H1 (cell line): ENCODE measurements around the gene CDC42EP5. TPM values are rescaled to one million over a fixed set of nuclear protein-coding genes. Genes with fewer than 3 reads are reported as not detected.

Experiments
- CTCF ChIA-PET: fragments of 300-600 bp; sonication (Branson Sonifier 250); formaldehyde crosslinking; loops from one replicate; lab custom pipeline; 2021; ENCODE audit not compliant: partially characterized antibody; lab: Charles Lee
- POLR2A ChIA-PET: fragments of 300-600 bp; sonication (Branson Sonifier 250); formaldehyde crosslinking; loops from one replicate; lab custom pipeline; 2021; ENCODE audit warnings: inconsistent platforms; ENCODE audit not compliant: partially characterized antibody; lab: Charles Lee
- DNase-seq, 2 experiments: peaks; one replicate each; pipeline versions ENCODE4 v3.0.0 to v3.0.0-alpha.2; 2010 to 2022; ENCODE audit warnings: low spot score in 2 of 2, low read depth in 1 of 2, mixed read lengths in 1 of 2
- FAIRE-seq: peaks from 2 replicates; lab custom pipeline; 2011; peaks lifted over from hg19 to GRCh38; lab: Jason Lieb, UNC
- H2AFZ ChIP-seq: 2 replicates; pipeline ENCODE4 v1.8.1; 2012; ENCODE audit warnings: low read length, inconsistent platforms
- H2AK5ac ChIP-seq: 2 replicates; pipeline ENCODE4 v1.6.1; 2013; ENCODE audit warnings: low read depth, low read length
- H2BK120ac ChIP-seq: replicated peaks from 2 replicates; pipeline ENCODE3; 2013; ENCODE audit warnings: low read depth, low read length, inconsistent platforms
- H2BK12ac ChIP-seq: 2 replicates; pipeline ENCODE4 v1.6.1; 2013; ENCODE audit warnings: low read depth, low read length
- H2BK15ac ChIP-seq: 2 replicates; pipeline ENCODE4 v1.6.1; 2013; ENCODE audit warnings: low read length
- H2BK20ac ChIP-seq: 2 replicates; pipeline ENCODE4 v1.6.1; 2013; ENCODE audit warnings: low read length
- H2BK5ac ChIP-seq: 2 replicates; pipeline ENCODE4 v1.6.1; 2013; ENCODE audit warnings: low read depth, low read length
- H3K14ac ChIP-seq: 2 replicates; pipeline ENCODE4 v1.6.1; 2013; ENCODE audit warnings: inconsistent platforms; ENCODE audit not compliant: insufficient read length
- H3K18ac ChIP-seq: 2 replicates; pipeline ENCODE4 v1.6.1; 2013; ENCODE audit warnings: low read length; ENCODE audit errors: extremely low read depth
- H3K23ac ChIP-seq: 2 replicates; pipeline ENCODE4 v1.6.1; 2013; ENCODE audit warnings: inconsistent platforms; ENCODE audit not compliant: insufficient read length
- H3K23me2 ChIP-seq: 2 replicates; pipeline ENCODE4 v1.6.1; 2013; ENCODE audit warnings: low read depth, low read length
- H3K27ac ChIP-seq: 2 replicates; pipeline ENCODE4 v1.6.1; 2011; ENCODE audit warnings: low read depth, low read length, inconsistent platforms
- H3K27me3 ChIP-seq, 4 experiments: replicated peaks in 1 of 4; 1 replicate in 1 of 4; 2 replicates in 3 of 4; pipeline versions ENCODE4 v1.6.1 to v1.8.1; 2011 to 2013; ENCODE audit warnings: low read length in 3 of 4, mild to moderate bottlenecking in 3 of 4, inconsistent platforms in 2 of 4, mixed read lengths in 2 of 4, moderate library complexity in 1 of 4; ENCODE audit not compliant: control insufficient read depth in 3 of 4, insufficient read depth in 3 of 4; ENCODE audit errors: extremely low read depth in 1 of 4
- H3K36me3 ChIP-seq, 4 experiments: 2 replicates each; pipeline versions ENCODE4 v1.6.1 to v1.8.1; 2011 to 2013; ENCODE audit warnings: mild to moderate bottlenecking in 4 of 4, low read length in 3 of 4, moderate library complexity in 2 of 4, control low read depth in 1 of 4, inconsistent platforms in 1 of 4; ENCODE audit not compliant: insufficient read depth in 4 of 4, control insufficient read depth in 2 of 4
- H3K4ac ChIP-seq: replicated peaks from 2 replicates; pipeline ENCODE3; 2013; ENCODE audit warnings: low read length, low read depth, mixed read lengths, inconsistent platforms; ENCODE audit not compliant: insufficient read length
- H3K4me1 ChIP-seq, 4 experiments: replicated peaks in 1 of 4; 1 replicate in 1 of 4; 2 replicates in 3 of 4; pipeline versions ENCODE4 v1.6.1 to v1.8.1; 2011 to 2013; ENCODE audit warnings: low read length in 3 of 4, inconsistent platforms in 2 of 4, mixed read lengths in 1 of 4; ENCODE audit not compliant: insufficient read depth in 4 of 4, control insufficient read depth in 3 of 4
- H3K4me2 ChIP-seq, 2 experiments: 2 replicates each; pipeline versions ENCODE4 v1.6.1 to v1.8.1; 2011 to 2013; ENCODE audit warnings: low read depth in 2 of 2, low read length in 2 of 2, control low read depth in 1 of 2, inconsistent platforms in 1 of 2, mild to moderate bottlenecking in 1 of 2; ENCODE audit not compliant: insufficient read depth in 1 of 2
- H3K4me3 ChIP-seq, 4 experiments: fragments of 200-600, 300-600 bp in 1 of 4; sonication (generic), shearing (Covaris generic), sonication (Bioruptor Twin) in 1 of 4; 2 replicates each; pipeline versions ENCODE4 v1.5.1 to v1.8.1; 2011 to 2016; ENCODE audit warnings: low read length in 4 of 4, low read depth in 3 of 4, control low read depth in 2 of 4, inconsistent platforms in 2 of 4, mild to moderate bottlenecking in 2 of 4, mixed read lengths in 1 of 4, moderate library complexity in 1 of 4; ENCODE audit not compliant: insufficient read depth in 2 of 4; ENCODE audit errors: extremely low read depth in 1 of 4
- H3K56ac ChIP-seq: replicated peaks from 2 replicates; pipeline ENCODE3; 2013; ENCODE audit warnings: low read depth, mild to moderate bottlenecking, mixed read lengths, low read length, inconsistent platforms; ENCODE audit not compliant: insufficient read length
- H3K79me1 ChIP-seq: 2 replicates; pipeline ENCODE4 v1.6.1; 2013; ENCODE audit warnings: low read depth, low read length, control low read depth
- H3K79me2 ChIP-seq, 2 experiments: 2 replicates each; pipeline versions ENCODE4 v1.6.1 to v1.8.1; 2012 to 2013; ENCODE audit warnings: low read length in 2 of 2, mild to moderate bottlenecking in 2 of 2, inconsistent platforms in 1 of 2; ENCODE audit not compliant: insufficient read depth in 2 of 2, control insufficient read depth in 1 of 2
- H3K9ac ChIP-seq, 4 experiments: replicated peaks in 1 of 4; 1 replicate in 1 of 4; 2 replicates in 3 of 4; pipeline versions ENCODE4 v1.6.1 to v1.8.1; 2011 to 2013; ENCODE audit warnings: low read depth in 3 of 4, low read length in 3 of 4, control low read depth in 2 of 4, mild to moderate bottlenecking in 2 of 4, moderate library complexity in 2 of 4, inconsistent platforms in 1 of 4; ENCODE audit errors: extremely low read depth in 1 of 4
- H3K9me3 ChIP-seq, 2 experiments: 2 replicates each; pipeline versions ENCODE4 v1.6.1 to v1.8.1; 2012 to 2013; ENCODE audit warnings: mild to moderate bottlenecking in 2 of 2, moderate library complexity in 2 of 2, control low read depth in 1 of 2, inconsistent platforms in 1 of 2, low read depth in 1 of 2, low read length in 1 of 2, mixed read lengths in 1 of 2; ENCODE audit not compliant: insufficient read depth in 2 of 2
- H4K20me1 ChIP-seq, 2 experiments: replicated peaks in 1 of 2; 2 replicates each; pipeline versions ENCODE3 to v1.8.1; 2011 to 2013; ENCODE audit warnings: inconsistent platforms in 2 of 2, low read length in 2 of 2, mild to moderate bottlenecking in 1 of 2; ENCODE audit not compliant: insufficient read depth in 2 of 2, control insufficient read depth in 1 of 2
- H4K5ac ChIP-seq: 2 replicates; pipeline ENCODE4 v1.6.1; 2013; ENCODE audit warnings: low read length, low read depth, mixed read lengths, inconsistent platforms; ENCODE audit not compliant: insufficient read length
- H4K8ac ChIP-seq: 2 replicates; pipeline ENCODE4 v1.8.0; 2013; ENCODE audit warnings: mild to moderate bottlenecking, moderate library complexity, low read length, inconsistent platforms; ENCODE audit not compliant: insufficient read depth; ENCODE audit errors: extremely low read depth
- H4K91ac ChIP-seq: replicated peaks from 2 replicates; pipeline ENCODE3; 2013; ENCODE audit warnings: low read length, mixed read lengths, inconsistent platforms; ENCODE audit not compliant: insufficient read length
- BCL11A ChIP-seq, 2 experiments: IDR thresholded peaks; one replicate each; pipeline ENCODE4 v1.6.1; 2011; ENCODE audit warnings: low read depth in 2 of 2, low read length in 2 of 2, mild to moderate bottlenecking in 2 of 2
- CREB1 ChIP-seq: IDR thresholded peaks from 2 replicates; pipeline ENCODE4 v1.6.1; 2012; ENCODE audit warnings: inconsistent platforms
- KDM4A ChIP-seq: IDR thresholded peaks from one replicate; pipeline ENCODE4 v1.7.1; 2012; ENCODE audit warnings: low read depth, mild to moderate bottlenecking, moderate library complexity, low read length, inconsistent platforms; ENCODE audit not compliant: severe bottlenecking
- MAFK ChIP-seq: IDR thresholded peaks from 2 replicates; pipeline ENCODE4 v1.6.1; 2012; ENCODE audit warnings: low read depth, mild to moderate bottlenecking, improper control_type of control experiment, low read length
- SIRT6 ChIP-seq: IDR thresholded peaks from one replicate; pipeline ENCODE4 v1.7.1; 2012; ENCODE audit warnings: low read length, inconsistent platforms
- SP2 ChIP-seq: IDR thresholded peaks from 2 replicates; pipeline ENCODE4 v1.6.1; 2012; ENCODE audit warnings: mild to moderate bottlenecking, low read length, inconsistent platforms
- WGBS, 2 experiments: shearing (Covaris generic) in 1 of 2; methylation state at CpG; one replicate each; pipeline versions ENCODE4 v1.1.6 to v1.1.7; 2013 to 2015; ENCODE audit warnings: low lambda C conversion rate in 2 of 2, mixed read lengths in 2 of 2, inconsistent platforms in 1 of 2, low coverage in 1 of 2, missing lambda C conversion rate in 1 of 2; ENCODE audit not compliant: insufficient replicate concordance in 2 of 2, insufficient coverage in 1 of 2, insufficient read length in 1 of 2; ENCODE audit errors: extremely low coverage in 1 of 2, missing lambda C conversion rate in 1 of 2; 5-methylcytosine and 5-hydroxymethylcytosine counted together
- polyA plus RNA-seq, 7 experiments: library from polyadenylated mRNA; depleted of rRNA in 3 of 7; stranded (reverse) in 5 of 7; unstranded in 2 of 7; fragments of >200 nt in 5 of 7; fragments of 200-250 nt in 2 of 7; gene quantifications; 1 replicate in 5 of 7; 2 replicates in 1 of 7; 4 replicates in 1 of 7; pipeline versions ENCODE4 v1.2.1 to v1.2.3, GENCODE V29; 2011 to 2013; ENCODE audit warnings: missing spikeins in 2 of 7, mixed read lengths in 2 of 7
- total RNA-seq: library from RNA; stranded (reverse); fragmentation: NEBNext Ultra II Directional; extraction: Animal tissue kit (Norgen Biotek cat#: 25700); gene quantifications from 2 replicates; pipeline ENCODE4 v1.2.1, GENCODE V29; 2021
- TF ChIP-seq, protein P1 (sequence below): IDR thresholded peaks from 2 replicates; pipeline ENCODE4 v1.6.1; 2011; ENCODE audit warnings: low read length, improper control_type of control experiment

Gene CDC42EP5
- total and polyA plus RNA-seq, 2 of the 8 experiments (the other 6 are each of a cell fraction or from before 2014, with no cell fraction given): 1.8 to 2.1 TPM

DNA sequence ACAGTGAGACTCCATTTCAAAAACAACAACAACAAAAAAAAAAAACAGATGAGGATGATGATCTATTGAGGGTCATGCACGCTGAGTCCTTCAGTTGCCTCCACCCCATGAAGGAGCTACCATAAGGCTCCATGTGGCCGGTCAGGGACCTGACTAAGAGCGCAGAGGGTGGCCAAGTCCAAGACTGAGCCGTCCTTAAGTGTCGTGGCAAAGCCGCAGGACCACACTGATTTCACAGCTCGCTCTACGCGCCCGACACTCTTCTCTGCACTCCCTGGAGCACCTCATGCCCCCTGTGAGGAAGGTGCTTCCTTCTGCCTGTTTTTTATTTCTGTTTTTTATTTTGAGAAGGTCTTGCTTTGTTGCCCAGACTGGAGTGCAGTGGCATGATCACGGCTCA, 45.5 kb downstream of the CDC42EP5 start:
- Histone ChIP-seq H3K79me2 (no peaks in the 10 kb centered on the region), H3K4me2 (no peak overlapping the region), H4K91ac (no peak overlapping the region), H3K36me3 (peaks cover 2 to 22% (median 3%) of the 10 kb centered on the region in 4 experiments; a peak in 7 of 8 replicates), H2BK5ac (no peak overlapping the region), H2BK20ac (no peak overlapping the region), H4K20me1 (peaks cover 7 to 12% of the 10 kb centered on the region in 2 experiments), H3K23ac (no peak overlapping the region), H3K4me3 (no peak overlapping the region), H3K23me2 (peaks cover 2% of the 10 kb centered on the region), H3K9ac (no peak overlapping the region), H3K27me3 (peaks cover 0 to 3% (median 1%) of the 10 kb centered on the region in 4 experiments; a peak in 2 of 7 replicates), H3K56ac (no peak overlapping the region), H4K8ac (no peak overlapping the region), H3K18ac (no peak overlapping the region), H2BK15ac (no peak overlapping the region), H2BK12ac (no peak overlapping the region), H4K5ac (no peak overlapping the region), H3K27ac (no peak overlapping the region), H3K14ac (no peak overlapping the region), H2AK5ac (no peak overlapping the region), H2AFZ (no peak overlapping the region), H3K79me1 (no peaks in the 10 kb centered on the region), H3K4ac (no peak overlapping the region), H3K9me3 (no peaks in the 10 kb centered on the region), H2BK120ac (no peak overlapping the region), H3K4me1 (peaks cover 0 to 18% (median 4%) of the 10 kb centered on the region in 4 experiments; a peak in 5 of 7 replicates)
- TF ChIP-seq BCL11A (IDR thresholded peaks at IDR 0.05; ENCODE audit: low read depth in 2 of 2, low read length in 2 of 2) (no peak), SIRT6 (no peak), SP2 (no peak), KDM4A (no peak), CREB1 (no peak), MAFK (no peak)
- TF ChIP-seq, protein P1, sequence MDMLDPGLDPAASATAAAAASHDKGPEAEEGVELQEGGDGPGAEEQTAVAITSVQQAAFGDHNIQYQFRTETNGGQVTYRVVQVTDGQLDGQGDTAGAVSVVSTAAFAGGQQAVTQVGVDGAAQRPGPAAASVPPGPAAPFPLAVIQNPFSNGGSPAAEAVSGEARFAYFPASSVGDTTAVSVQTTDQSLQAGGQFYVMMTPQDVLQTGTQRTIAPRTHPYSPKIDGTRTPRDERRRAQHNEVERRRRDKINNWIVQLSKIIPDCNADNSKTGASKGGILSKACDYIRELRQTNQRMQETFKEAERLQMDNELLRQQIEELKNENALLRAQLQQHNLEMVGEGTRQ: no peak
- FAIRE-seq (no peak), DNase-seq (no peak)
- CTCF ChIA-PET: interaction anchor here (1.2 to 7.2 kb wide), 5 partner anchors 11 to 36 kb away, joined by 3 to 42 read pairs (median 32); partner anchors contain the start of gene TTYH1
- 95% methylated on average over 11 of the region's 11 CpGs; no CpG with 5 or more reads in 1 of the 2 experiments for WGBS, 2 experiments
- POLR2A ChIA-PET: interaction anchor here (0.9 to 13.5 kb wide), 5 partner anchors 7 to 238 kb away, joined by 3 to 133 read pairs (median 5); partner anchors contain the start of genes LENG9 and MBOAT7
